MCF 10A (cell line): ENCODE data around the gene DGKE. TPM values are rescaled to one million over a fixed set of nuclear protein-coding genes. Genes with fewer than 3 reads are reported as not detected.

Experiments used
- BruUV-seq: library from RNA; stranded (reverse); fragments of 400-500 nt; replicated peaks from 2 replicates; lab custom pipeline; 2021; lab: Mats Ljungman, UMichigan
- CTCF ChIA-PET: fragments of 300-600 bp; sonication (Branson Sonifier 250); formaldehyde crosslinking; extraction: SDS; loops from one replicate; lab custom pipeline; 2021; ENCODE audit warnings: antibody characterized with exemption, inconsistent platforms; lab: Yijun Ruan, JAX
- POLR2A ChIA-PET: fragments of 300-600, 350-650 bp; sonication (Branson Sonifier 250); formaldehyde crosslinking; extraction: SDS; loops from one replicate; lab custom pipeline; 2020; ENCODE audit warnings: antibody characterized with exemption, inconsistent platforms; lab: Yijun Ruan, JAX
- DNase-seq: peaks from one replicate; pipeline ENCODE4 v3.0.0-alpha.2; 2018; ENCODE audit not compliant: unreplicated experiment
- H3K27ac Mint-ChIP-seq: one replicate; pipeline ENCODE4 v1.8.0; 2022; ENCODE audit warnings: mild to moderate bottlenecking, low read depth, mixed read lengths; ENCODE audit not compliant: unreplicated experiment
- H3K27me3 Mint-ChIP-seq: one replicate; pipeline ENCODE4 v1.8.0; 2022; ENCODE audit warnings: mixed read lengths; ENCODE audit not compliant: insufficient read depth, unreplicated experiment
- H3K36me3 Mint-ChIP-seq: one replicate; pipeline ENCODE4 v1.8.0; 2022; ENCODE audit warnings: mild to moderate bottlenecking, moderate library complexity, mixed read lengths; ENCODE audit not compliant: insufficient read depth, unreplicated experiment
- H3K4me1 Mint-ChIP-seq: one replicate; pipeline ENCODE4 v1.8.0; 2022; ENCODE audit warnings: mixed read lengths; ENCODE audit not compliant: insufficient read depth, unreplicated experiment
- H3K4me3 Mint-ChIP-seq: one replicate; pipeline ENCODE4 v1.8.0; 2022; ENCODE audit warnings: mild to moderate bottlenecking, moderate library complexity, mixed read lengths; ENCODE audit not compliant: unreplicated experiment
- H3K9me3 Mint-ChIP-seq: one replicate; pipeline ENCODE4 v1.8.0; 2022; ENCODE audit warnings: mixed read lengths; ENCODE audit not compliant: unreplicated experiment
- CTCF ChIP-seq: fragments of 200-600 bp; IDR thresholded peaks from one replicate; pipeline ENCODE4 v1.8.0; 2022; ENCODE audit warnings: antibody characterized with exemption, mild to moderate bottlenecking; ENCODE audit not compliant: unreplicated experiment
- intact Hi-C: fragments of 100-400 bp; cut with micrococcal nuclease; formaldehyde crosslinking; loops from 2 replicates; pipeline ENCODE4 v1.14.1; 2022
- total RNA-seq: library from RNA; stranded (reverse); gene quantifications from 2 replicates; pipeline ENCODE4 v1.2.3, GENCODE V29; 2022

Gene DGKE
- total RNA-seq, 1 experiment from 2014 or later: 16.5 TPM

- Mint-ChIP-seq H3K4me3 (no peak overlapping the region), H3K27ac (no peak overlapping the region), H3K9me3 (peaks cover 10% of the 10 kb centered on the region), H3K36me3 (peaks cover 98% of the 10 kb centered on the region), H3K27me3 (no peaks in the 10 kb centered on the region), H3K4me1 (no peaks in the 10 kb centered on the region)
- no peak for DNase-seq
- ChIA-PET POLR2A (interaction anchor here (0.6 kb wide), 1 partner anchor 43 kb away, joined by 3 read pairs; no protein-coding TSS in a partner anchor), CTCF (interaction anchor here (1.0 to 3.2 kb wide), 4 partner anchors 9 to 86 kb away, joined by 3 to 12 read pairs (median 4); no protein-coding TSS in a partner anchor)
- intact Hi-C loops: no loop called here
- no TSS peak for BruUV-seq
- no peak for TF ChIP-seq CTCF
Observed at GRCh38 chr17:56894859-56895455, 61.0 kb downstream of the DGKE start.

DNA sequence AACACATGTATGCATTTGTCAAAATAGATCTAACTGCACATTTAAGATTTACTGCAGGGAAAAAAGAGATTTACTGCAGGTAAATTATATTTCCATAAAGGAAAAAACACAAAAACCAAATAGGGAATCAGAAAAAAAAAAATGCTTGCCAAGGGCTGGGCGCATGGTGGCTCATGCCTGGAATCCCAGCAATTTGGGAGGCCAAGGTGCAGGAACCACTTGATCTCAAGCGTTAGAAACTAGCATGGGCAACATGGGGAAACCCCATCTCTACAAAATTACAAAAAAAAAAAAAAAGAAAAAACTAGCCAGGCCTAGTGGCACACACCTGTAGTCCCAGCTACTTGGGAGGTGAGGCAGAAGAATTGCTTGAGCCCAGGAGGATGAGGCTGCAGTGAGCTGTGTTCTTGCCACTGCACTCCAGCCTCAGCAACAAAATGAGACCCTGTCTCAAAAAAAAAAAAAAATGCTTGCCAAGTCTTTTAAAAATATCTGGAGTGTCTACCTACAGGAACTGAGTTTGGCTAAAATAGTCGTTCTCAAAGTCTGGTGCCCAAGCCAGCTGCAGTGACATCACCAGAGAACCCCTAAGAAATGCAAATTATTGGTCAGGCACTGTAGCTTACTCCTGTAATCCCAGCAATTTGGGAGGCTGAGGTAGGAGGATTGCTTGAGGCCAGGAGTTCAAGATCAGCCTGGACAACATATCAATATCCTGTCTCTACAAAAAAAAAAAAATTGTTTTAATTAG, 62.4 kb downstream of the DGKE start:
- TF ChIP-seq CTCF: no peak
- CTCF ChIA-PET: interaction anchor here (0.6 kb wide), 1 partner anchor 13 kb away, joined by 4 read pairs; no protein-coding TSS in a partner anchor

GRCh38 chr17:56896968-56897359, 63.0 kb downstream of the DGKE start:
- H3K4me3 Mint-ChIP-seq: no peak overlapping the region
- peaks cover 98% of the 10 kb centered on the region for H3K36me3 Mint-ChIP-seq
- DNase-seq: no peak
- no peaks in the 10 kb centered on the region for H3K27me3 Mint-ChIP-seq
- TF ChIP-seq CTCF: no peak
- no TSS peak for BruUV-seq
- peaks cover 10% of the 10 kb centered on the region for H3K4me1 Mint-ChIP-seq
- H3K9me3 Mint-ChIP-seq: peaks cover 9% of the 10 kb centered on the region
- ChIA-PET POLR2A (no interaction called here), CTCF (interaction anchor here (0.6 kb wide), 1 partner anchor 13 kb away, joined by 4 read pairs; no protein-coding TSS in a partner anchor)
- intact Hi-C loops: no loop called here
- H3K27ac Mint-ChIP-seq: peak overlapping the region; percentile 21

More for the DNA sequence above, 62.4 kb downstream of the DGKE start:
- H3K36me3 Mint-ChIP-seq: peaks cover 98% of the 10 kb centered on the region
- peaks cover 9% of the 10 kb centered on the region for H3K4me1 Mint-ChIP-seq
- intact Hi-C loops: no loop called here
- H3K4me3 Mint-ChIP-seq: no peak overlapping the region
- peaks cover 10% of the 10 kb centered on the region for H3K9me3 Mint-ChIP-seq
- BruUV-seq: no TSS peak
- H3K27me3 Mint-ChIP-seq: no peaks in the 10 kb centered on the region
- no peak for DNase-seq
- POLR2A ChIA-PET: no interaction called here
- H3K27ac Mint-ChIP-seq: no peak overlapping the region
